Astrocyte of the cerebellum (primary cell): ENCODE results near the gene ESRRB.

Experiments used
- DNase-seq: peaks from one replicate; pipeline ENCODE4 v3.0.0-alpha.2; 2011; ENCODE audit warnings: low read depth
- H3K4me3 ChIP-seq: 2 replicates; pipeline ENCODE4 v1.5.1; 2011; ENCODE audit warnings: mild to moderate bottlenecking, low read depth, low read length, moderate library complexity
- CTCF ChIP-seq: IDR thresholded peaks from 2 replicates; pipeline ENCODE4 v1.5.1; 2012; ENCODE audit warnings: low read length, low read depth, moderate library complexity, mild to moderate bottlenecking; ENCODE audit errors: missing control alignments
- in situ Hi-C: cut with HindIII; loops from 2 replicates; pipeline ENCODE4 v1.10.0; 2017; ENCODE audit warnings: low sequenced_read_pairs

The ESRRB gene

GRCh38 chr14:76382495-76382832 lies 6.5 kb downstream of the ESRRB start:
- in situ Hi-C loops: no loop called here
- no peak for TF ChIP-seq CTCF
- no peak overlapping the region for H3K4me3 ChIP-seq
- no peak for DNase-seq

DNA sequence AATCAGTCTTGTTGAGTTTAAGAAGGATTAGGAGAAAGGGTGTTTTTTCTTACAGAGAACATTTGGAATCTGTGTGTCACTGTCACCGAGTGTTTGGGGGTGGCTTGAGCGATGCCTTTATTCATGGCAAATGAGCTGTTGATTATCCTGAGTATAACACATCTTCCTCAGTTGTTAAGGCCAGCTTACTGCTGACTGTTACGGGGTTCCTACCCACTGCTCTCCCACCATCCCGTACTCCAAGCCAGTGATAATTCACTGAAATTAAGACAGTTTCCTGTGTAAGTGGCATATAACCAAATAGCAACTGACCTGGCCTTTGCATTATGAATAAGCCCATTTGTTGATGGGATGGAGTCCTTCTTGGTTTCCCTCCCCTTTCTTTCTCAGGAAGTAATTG lies 9.5 kb downstream of the ESRRB start:
- no peak for TF ChIP-seq CTCF
- no peak for DNase-seq
- H3K4me3 ChIP-seq: no peak overlapping the region
- in situ Hi-C loops: no loop called here

DNA sequence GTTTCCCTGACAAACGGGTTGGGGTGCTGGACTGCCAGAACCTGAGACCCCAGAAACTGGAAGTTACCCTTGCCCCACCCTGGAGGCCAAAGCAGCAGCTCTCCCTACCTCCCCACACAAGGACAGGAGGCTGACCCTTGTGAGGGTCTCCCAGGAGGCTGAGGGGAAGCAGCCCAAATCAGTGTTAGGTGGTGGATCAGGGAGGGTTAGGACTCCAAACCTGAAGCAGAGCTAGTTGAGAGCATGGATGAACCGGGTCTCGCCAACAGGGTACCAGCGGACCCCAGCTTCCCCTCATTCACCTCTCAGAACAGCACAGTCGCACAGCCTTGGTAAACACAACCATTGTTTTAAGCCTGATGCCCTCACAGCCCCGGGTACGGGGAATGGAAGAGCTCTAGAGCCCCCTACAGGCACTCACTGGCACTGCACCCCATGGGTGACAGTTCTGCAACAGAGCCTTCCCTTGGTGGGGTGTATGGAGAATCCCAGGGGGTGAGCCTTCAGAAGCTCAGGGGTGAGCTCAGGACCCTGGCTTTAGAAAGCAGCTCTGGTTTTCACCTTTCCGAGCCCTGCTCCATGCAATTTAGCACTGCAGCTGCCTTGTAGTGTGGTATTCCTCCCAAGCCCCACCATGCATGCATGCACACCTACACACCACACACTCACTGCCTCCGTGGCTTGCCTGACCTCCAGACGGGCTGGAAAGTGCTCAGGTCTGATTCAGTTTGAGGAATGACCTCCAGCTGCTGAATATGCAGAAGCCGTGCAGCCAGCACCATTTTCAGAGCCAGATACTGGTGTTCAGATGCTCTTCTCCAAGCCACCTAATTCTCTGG lies 11.2 kb downstream of the ESRRB start:
- in situ Hi-C loops: no loop called here

GRCh38 chr14:76389841-76390240 lies 13.9 kb downstream of the ESRRB start:
- no peak overlapping the region for H3K4me3 ChIP-seq
- no peak for TF ChIP-seq CTCF

More for the DNA sequence above, 11.2 kb downstream of the ESRRB start:
- peak; percentile 99 for TF ChIP-seq CTCF
- DNase-seq: peak; percentile 15
- H3K4me3 ChIP-seq: no peak overlapping the region

GRCh38 chr14:76390621-76391020 lies 14.7 kb downstream of the ESRRB start:
- in situ Hi-C loops: no loop called here
- TF ChIP-seq CTCF: no peak

More at GRCh38 chr14:76389841-76390240, 13.9 kb downstream of the ESRRB start:
- no peak for DNase-seq
- in situ Hi-C loops: no loop called here

GRCh38 chr14:76391981-76392690 lies 16.2 kb downstream of the ESRRB start:
- no peak overlapping the region for H3K4me3 ChIP-seq
- TF ChIP-seq CTCF: no peak
- DNase-seq: no peak
- in situ Hi-C loops: no loop called here

More at GRCh38 chr14:76390621-76391020, 14.7 kb downstream of the ESRRB start:
- H3K4me3 ChIP-seq: no peak overlapping the region
- DNase-seq: no peak
